DND-41 (cell line): Measurements from ENCODE around the gene PLAU.

Experiments
- ATAC-seq: fragments of 200-7000 bp; cut with Tn5 transposase; 3 replicates; pipeline ENCODE4 v1.9.1; 2021; ENCODE audit warnings: low read depth; ENCODE audit not compliant: insufficient read depth
- DNase-seq: peaks from one replicate; pipeline ENCODE4 v3.0.0-alpha.2; 2020
- H2AFZ ChIP-seq: 2 replicates; pipeline ENCODE4 v1.6.0; 2012; ENCODE audit warnings: low read depth, low read length
- H3K27ac ChIP-seq: 2 replicates; pipeline ENCODE4 v1.5.1; 2012; ENCODE audit warnings: low read length, inconsistent platforms
- H3K27me3 ChIP-seq: fragments of 200-600 bp; sonication (generic); 2 replicates; pipeline ENCODE4 v1.6.0; 2012; ENCODE audit warnings: low read length, mild to moderate bottlenecking, inconsistent platforms; ENCODE audit not compliant: insufficient read depth, poor library complexity
- H3K36me3 ChIP-seq: 2 replicates; pipeline ENCODE4 v1.5.1; 2012; ENCODE audit warnings: low read length, inconsistent platforms; ENCODE audit not compliant: insufficient read depth
- H3K4me1 ChIP-seq: 2 replicates; pipeline ENCODE4 v1.5.1; 2012; ENCODE audit warnings: mild to moderate bottlenecking, low read length; ENCODE audit not compliant: insufficient read depth
- H3K4me2 ChIP-seq: 2 replicates; pipeline ENCODE4 v1.6.0; 2012; ENCODE audit warnings: mild to moderate bottlenecking, moderate library complexity, low read length, inconsistent platforms; ENCODE audit not compliant: insufficient read depth
- H3K4me3 ChIP-seq, 2 experiments: fragments of 200-600 bp in 1 of 2; shearing (Covaris generic) in 1 of 2; 2 replicates each; pipeline ENCODE4 v1.5.1; 2012 to 2016; ENCODE audit warnings: inconsistent platforms in 2 of 2, low read length in 2 of 2, mild to moderate bottlenecking in 2 of 2, low read depth in 1 of 2, moderate library complexity in 1 of 2
- H3K79me2 ChIP-seq: 2 replicates; pipeline ENCODE4 v1.6.0; 2012; ENCODE audit warnings: low read length, inconsistent platforms; ENCODE audit not compliant: insufficient read depth
- H3K9ac ChIP-seq: 2 replicates; pipeline ENCODE4 v1.6.0; 2012; ENCODE audit warnings: low read depth, mild to moderate bottlenecking, inconsistent platforms, low read length, moderate library complexity
- H3K9me3 ChIP-seq: 2 replicates; pipeline ENCODE4 v1.5.1; 2012; ENCODE audit warnings: low read length, moderate library complexity, mild to moderate bottlenecking, inconsistent platforms; ENCODE audit not compliant: insufficient read depth, severe bottlenecking
- H4K20me1 ChIP-seq: 2 replicates; pipeline ENCODE4 v1.6.0; 2012; ENCODE audit warnings: low read length; ENCODE audit not compliant: insufficient read depth
- EZH2 ChIP-seq: IDR thresholded peaks from 3 replicates; pipeline ENCODE4 v1.6.1; 2012; ENCODE audit warnings: borderline replicate concordance, low read depth, mild to moderate bottlenecking, moderate library complexity, low read length, inconsistent platforms; ENCODE audit not compliant: severe bottlenecking
- TF ChIP-seq, protein P1 (sequence below): IDR thresholded peaks from 2 replicates; pipeline ENCODE4 v1.5.1; 2012; ENCODE audit warnings: borderline replicate concordance, low read length, moderate library complexity, mild to moderate bottlenecking; ENCODE audit not compliant: poor library complexity, severe bottlenecking; ENCODE audit errors: extremely low read depth

Gene PLAU

DNA sequence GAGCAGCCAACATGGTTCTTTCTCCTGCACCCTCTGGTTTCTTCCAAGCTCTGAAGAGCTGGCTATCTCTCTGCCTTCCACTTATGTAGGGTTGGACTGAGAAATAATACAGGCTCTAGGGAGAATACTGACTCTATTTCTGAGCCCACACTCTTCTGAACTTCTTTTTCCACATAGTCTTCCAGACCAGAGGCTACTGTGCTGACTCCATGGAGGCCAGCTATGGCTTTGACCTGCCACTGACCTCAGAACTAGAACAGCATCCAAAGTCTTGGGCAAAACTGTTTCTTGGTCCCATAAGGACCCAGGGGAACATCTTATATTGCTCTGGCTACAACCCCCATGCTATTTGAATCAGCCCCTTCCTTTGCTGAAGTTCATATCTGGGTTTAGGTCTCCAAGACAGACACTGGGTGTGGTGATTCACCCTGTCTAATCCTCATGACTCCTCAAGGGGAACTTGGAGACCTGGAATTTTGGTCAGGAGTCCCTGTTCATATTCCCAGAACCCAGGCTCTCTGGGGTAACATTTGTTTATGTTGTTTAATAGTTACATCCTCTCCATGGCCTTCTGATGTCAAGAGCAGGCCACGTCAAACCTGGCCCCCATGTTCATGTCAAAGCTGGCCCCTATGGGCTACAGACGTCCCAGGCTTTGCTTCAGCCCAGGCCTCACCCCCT is 12.1 kb upstream of the PLAU start:
- Histone ChIP-seq H2AFZ (no peak overlapping the region), H3K79me2 (no peaks in the 10 kb centered on the region), H3K4me3 (no peak overlapping the region), H3K27me3 (peaks cover 18% of the 10 kb centered on the region), H3K9me3 (no peaks in the 10 kb centered on the region), H3K9ac (no peak overlapping the region), H3K27ac (no peak overlapping the region), H3K36me3 (no peaks in the 10 kb centered on the region), H3K4me1 (no peaks in the 10 kb centered on the region), H3K4me2 (no peak overlapping the region), H4K20me1 (no peaks in the 10 kb centered on the region)
- ATAC-seq (no peak), DNase-seq (no peak)
- TF ChIP-seq, protein P1, sequence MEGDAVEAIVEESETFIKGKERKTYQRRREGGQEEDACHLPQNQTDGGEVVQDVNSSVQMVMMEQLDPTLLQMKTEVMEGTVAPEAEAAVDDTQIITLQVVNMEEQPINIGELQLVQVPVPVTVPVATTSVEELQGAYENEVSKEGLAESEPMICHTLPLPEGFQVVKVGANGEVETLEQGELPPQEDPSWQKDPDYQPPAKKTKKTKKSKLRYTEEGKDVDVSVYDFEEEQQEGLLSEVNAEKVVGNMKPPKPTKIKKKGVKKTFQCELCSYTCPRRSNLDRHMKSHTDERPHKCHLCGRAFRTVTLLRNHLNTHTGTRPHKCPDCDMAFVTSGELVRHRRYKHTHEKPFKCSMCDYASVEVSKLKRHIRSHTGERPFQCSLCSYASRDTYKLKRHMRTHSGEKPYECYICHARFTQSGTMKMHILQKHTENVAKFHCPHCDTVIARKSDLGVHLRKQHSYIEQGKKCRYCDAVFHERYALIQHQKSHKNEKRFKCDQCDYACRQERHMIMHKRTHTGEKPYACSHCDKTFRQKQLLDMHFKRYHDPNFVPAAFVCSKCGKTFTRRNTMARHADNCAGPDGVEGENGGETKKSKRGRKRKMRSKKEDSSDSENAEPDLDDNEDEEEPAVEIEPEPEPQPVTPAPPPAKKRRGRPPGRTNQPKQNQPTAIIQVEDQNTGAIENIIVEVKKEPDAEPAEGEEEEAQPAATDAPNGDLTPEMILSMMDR: no peak
- TF ChIP-seq EZH2: no peak

DNA sequence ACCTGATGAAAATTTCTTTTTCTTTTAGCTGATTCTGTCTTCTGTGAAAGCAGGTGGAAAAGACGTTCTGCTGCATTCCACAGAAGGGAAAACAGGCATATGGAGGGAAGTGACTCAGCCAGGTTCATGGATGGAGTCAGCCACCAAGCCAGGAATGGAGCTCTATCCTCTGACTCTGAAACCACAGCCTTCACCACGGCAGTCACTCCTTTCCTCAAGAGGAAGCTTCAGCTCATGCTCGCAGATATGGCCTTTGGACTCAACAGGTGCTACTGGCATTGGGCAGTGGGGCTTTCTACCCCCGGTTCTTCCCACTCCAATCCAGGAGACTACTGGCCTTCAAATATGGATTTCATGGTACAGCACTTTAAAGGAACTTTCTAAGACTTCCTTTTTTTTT is 11.5 kb upstream of the PLAU start:
- Histone ChIP-seq H3K27ac (no peak overlapping the region), H3K9ac (no peak overlapping the region), H3K27me3 (peaks cover 19% of the 10 kb centered on the region), H3K4me2 (no peak overlapping the region), H3K79me2 (no peaks in the 10 kb centered on the region), H4K20me1 (no peaks in the 10 kb centered on the region), H3K36me3 (no peaks in the 10 kb centered on the region), H3K4me3 (no peak overlapping the region), H3K4me1 (no peaks in the 10 kb centered on the region), H3K9me3 (no peaks in the 10 kb centered on the region), H2AFZ (no peak overlapping the region)
- no peak for TF ChIP-seq EZH2
- TF ChIP-seq, protein P1: no peak
- DNase-seq (no peak), ATAC-seq (0 out of 3 replicates have a peak, but pooled peaks have one; percentile 19)

DNA sequence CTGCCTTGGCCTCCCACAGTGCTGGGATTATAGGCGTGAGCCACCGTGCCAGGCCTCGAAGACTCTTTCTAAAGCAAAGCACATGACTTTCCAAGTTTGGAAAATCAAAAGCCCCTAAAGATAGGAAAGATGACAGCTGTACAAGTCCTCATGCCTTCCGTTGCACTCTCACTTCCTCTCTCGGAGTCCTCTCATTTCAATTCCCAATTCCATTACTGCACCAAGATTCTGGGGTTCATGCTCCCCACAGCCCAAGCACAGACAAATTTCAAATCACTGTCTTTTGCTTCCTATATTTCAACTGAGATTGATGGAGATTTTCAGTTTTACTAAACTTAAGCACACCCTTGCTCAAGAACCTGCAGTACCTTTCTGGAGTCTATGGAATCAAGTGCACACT is 10.9 kb upstream of the PLAU start:
- Histone ChIP-seq H3K4me3 (no peak overlapping the region), H4K20me1 (no peaks in the 10 kb centered on the region), H2AFZ (no peak overlapping the region), H3K27me3 (peaks cover 22% of the 10 kb centered on the region), H3K36me3 (no peaks in the 10 kb centered on the region), H3K9ac (no peak overlapping the region), H3K4me2 (no peak overlapping the region), H3K79me2 (no peaks in the 10 kb centered on the region), H3K27ac (no peak overlapping the region), H3K4me1 (no peaks in the 10 kb centered on the region), H3K9me3 (no peaks in the 10 kb centered on the region)
- ATAC-seq (no peak), DNase-seq (no peak)
- TF ChIP-seq, protein P1: no peak
- TF ChIP-seq EZH2: no peak
